Midbrain (tissue), 1 donor: Measurements from ENCODE around the gene GRAMD1B.

Experiments used
- DNase-seq: peaks from one replicate; lab custom pipeline; 2025; lab: John Stamatoyannopoulos, UW

The GRAMD1B gene

DNA sequence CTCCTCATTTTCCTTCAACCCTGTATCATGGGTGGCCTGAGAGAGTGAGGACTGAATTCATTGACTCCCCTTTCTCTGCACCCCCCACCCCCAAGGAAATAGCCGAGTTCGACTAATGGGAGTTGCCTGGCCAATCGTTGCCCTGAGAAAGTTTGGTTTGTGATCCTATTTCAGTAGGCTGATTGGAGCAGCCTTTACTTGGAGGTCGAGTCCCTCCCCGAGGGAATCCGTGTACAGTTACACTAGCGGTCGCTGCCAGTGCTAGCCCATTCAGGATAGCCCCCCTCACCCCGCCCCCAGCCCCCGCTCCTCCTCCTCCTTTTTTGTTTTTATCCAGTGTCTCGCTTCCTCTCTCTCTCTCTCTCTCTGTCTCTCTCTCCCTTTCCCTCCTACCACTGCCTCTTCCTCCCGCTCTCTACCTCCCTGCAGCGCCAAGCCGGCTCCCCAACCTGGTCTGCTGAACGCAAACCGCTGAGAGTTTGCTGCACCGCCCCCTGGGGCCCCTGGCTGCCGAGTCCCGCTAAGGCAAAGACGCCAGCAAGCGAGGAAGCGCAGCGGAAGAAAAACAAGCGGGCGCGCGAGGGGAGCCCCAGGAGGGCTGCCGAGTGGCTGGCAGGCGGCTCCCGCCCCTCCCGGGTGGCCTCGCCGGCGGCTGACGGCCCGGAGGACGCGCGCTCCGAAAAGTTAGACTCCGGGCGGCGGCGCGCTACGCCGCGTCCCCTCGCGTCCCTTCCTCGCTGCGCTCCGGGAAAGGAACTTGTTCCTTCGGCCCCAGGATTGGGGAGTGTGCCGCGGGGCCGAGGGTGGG lies at the start of gene GRAMD1B:
TSS of gene GRAMD1B (plus strand) at position 357 of the 808 bp plus-strand sequence. CDS start 524 bp downstream, outside the sequence.
- no peak for DNase-seq

- DNase-seq, result no peak
These were observed 48.9 kb upstream of the GRAMD1B start for GRCh38 chr11:123381149-123381548.

DNA sequence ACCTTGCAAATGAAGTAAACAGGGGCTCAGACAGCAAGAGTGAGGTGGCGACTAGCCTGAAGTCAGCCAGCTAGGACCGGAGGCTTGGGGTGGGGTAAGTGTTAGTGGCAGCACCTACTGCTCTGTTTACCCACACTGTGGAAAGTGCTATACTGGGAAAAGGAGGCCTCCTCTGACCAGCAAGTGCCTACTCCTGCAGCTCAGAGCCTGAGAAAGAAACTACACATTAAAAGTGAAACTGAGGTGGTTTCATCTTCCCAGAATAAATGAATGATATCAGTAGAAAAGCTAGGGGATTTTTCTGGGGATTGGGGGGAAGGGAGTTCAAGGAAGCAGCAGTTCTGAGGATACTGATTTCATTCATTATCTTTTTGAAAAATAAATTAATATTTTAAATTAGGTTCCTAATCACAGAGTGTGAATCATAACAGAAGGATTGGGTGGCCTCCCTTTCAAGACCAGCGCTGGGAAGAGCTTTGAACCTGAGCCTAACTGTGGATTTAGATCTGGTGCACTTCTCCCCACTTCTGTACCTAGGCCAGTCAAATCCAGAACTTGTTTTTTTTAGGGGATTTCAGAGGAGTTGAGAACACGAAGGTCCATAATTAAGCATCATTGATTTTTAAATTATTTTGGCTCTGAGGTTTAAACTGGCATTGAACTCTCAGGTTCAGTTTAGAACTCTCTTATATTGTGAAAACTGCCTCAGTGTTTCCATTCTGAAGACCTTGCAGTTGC lies 48.1 kb upstream of the GRAMD1B start:
- no peak for DNase-seq

DNA sequence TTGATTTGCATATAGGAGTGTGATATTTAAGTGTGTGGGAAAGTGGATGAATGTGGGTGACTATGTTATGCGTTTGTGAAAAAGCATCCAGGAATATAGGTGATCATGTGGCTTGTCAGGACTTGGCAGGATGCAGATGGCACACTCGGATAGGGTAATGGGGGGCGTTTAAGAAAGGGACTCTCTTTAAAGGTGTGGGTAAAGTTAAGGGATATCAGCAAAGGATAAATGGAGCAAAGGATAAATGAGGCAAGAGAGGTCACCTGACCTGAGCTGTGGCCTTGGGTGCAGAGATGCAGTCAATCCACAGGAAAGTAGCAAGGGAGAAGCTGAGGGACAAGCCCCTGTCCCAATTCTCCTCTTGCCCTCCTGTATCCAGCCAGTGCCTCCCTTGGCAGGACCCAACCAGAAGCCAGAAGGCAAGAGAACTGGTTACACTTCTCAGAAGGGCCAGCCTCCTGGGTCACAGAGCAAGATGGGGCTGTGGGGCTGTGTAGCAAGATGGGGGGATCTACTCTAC lies 47.5 kb upstream of the GRAMD1B start:
- DNase-seq, result no peak

GRCh38 chr11:123384116-123384515 lies 46.0 kb upstream of the GRAMD1B start:
- DNase-seq, result no peak

- DNase-seq, result no peak
These were observed 43.1 kb upstream of the GRAMD1B start for GRCh38 chr11:123386796-123387510.

- no peak for DNase-seq
These were observed 41.4 kb upstream of the GRAMD1B start for GRCh38 chr11:123388640-123389039.

GRCh38 chr11:123390146-123390545 lies 39.9 kb upstream of the GRAMD1B start:
- DNase-seq, result no peak

DNA sequence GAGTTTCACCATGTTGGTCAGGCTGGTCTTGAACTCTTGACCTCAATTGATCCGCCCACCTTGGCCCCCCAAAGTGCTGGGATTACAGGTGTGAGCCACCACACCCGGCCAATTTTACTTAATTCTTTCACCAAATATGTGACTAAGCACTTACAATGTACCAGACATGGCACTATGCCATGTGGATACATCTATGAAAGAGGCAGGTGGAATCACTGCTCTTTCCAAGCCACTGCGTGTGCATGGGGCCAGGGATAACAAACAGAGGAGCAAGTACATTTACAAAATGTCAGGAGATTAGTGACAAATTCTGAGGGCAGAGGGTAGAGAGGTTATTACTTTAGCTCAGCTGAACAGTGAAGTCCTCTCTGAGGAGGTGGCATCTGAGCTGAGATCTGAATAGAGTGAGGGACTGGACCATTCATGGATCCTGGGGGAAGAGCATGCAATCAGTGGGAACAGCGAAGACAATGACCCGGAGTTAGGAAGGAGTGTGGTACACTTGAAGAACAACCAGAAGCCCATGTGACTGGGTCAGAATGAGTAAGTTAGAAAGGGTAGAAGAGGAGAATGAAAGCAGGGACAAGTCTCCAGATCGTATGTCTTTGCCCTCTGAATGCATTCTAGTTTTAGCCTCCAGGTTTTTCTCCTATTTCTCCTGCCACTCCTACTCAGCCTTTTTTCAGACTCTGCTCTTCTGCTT lies 38.3 kb upstream of the GRAMD1B start:
- no peak for DNase-seq

DNA sequence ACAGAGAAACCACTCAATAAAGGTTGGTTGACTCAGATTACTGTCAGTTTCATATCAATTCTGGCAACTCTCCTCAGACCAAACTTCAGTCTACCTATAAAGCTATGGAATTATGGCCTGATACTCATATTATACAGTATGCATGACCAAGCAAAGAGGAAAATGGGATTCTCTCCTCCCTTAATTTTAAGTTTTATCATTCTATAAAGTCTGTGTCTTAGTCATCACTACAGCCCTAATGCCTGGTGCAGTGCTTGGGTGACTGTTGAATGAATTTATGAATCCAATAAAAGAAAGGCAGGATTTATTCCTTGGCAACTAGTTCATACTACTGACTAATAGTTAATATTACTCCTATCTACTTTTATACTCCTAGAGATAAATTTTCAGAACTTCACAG lies 37.6 kb upstream of the GRAMD1B start:
- DNase-seq, result no peak

DNA sequence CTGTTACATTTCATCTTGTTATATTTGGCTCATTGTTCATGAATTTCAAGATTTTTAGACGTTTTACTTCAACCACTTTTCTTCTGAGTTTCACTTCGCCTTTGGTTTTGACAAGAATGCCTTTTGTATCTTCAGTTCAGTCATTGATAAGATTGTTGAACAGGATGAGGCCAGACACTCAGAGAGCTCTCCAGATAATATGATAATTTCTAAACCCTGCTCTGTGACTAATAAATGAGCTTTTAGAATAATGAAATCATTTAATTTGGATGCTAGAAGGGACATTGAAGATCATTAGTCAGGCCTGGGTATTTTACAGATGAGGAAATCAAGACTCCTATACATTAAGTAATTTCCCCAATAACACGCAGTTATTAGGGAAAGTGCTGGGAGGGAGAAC lies 37.2 kb upstream of the GRAMD1B start:
- no peak for DNase-seq

GRCh38 chr11:123393312-123393927 lies 36.6 kb upstream of the GRAMD1B start:
- DNase-seq, result no peak

DNA sequence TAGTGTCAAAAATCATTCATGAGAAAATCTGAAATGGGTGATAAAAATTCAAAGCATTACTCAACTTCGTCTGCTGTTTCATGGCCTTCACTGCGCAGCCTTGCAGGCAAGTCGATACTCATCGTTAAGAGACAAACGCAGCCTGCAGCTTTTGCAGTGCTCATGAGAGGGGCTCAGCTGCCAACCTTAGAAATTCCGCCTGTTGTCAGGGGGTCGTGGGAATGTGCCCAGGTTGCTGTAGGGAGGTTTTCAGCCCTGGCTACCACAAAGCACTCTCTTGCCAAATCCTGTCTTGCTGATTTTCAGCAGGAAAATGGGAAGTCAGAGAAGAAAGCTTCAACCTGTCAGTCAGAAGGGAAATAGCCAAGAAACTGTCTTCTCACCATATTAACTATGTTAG lies 25.4 kb upstream of the GRAMD1B start:
- DNase-seq, result no peak

GRCh38 chr11:123405123-123405592 lies 24.9 kb upstream of the GRAMD1B start:
- no peak for DNase-seq

DNA sequence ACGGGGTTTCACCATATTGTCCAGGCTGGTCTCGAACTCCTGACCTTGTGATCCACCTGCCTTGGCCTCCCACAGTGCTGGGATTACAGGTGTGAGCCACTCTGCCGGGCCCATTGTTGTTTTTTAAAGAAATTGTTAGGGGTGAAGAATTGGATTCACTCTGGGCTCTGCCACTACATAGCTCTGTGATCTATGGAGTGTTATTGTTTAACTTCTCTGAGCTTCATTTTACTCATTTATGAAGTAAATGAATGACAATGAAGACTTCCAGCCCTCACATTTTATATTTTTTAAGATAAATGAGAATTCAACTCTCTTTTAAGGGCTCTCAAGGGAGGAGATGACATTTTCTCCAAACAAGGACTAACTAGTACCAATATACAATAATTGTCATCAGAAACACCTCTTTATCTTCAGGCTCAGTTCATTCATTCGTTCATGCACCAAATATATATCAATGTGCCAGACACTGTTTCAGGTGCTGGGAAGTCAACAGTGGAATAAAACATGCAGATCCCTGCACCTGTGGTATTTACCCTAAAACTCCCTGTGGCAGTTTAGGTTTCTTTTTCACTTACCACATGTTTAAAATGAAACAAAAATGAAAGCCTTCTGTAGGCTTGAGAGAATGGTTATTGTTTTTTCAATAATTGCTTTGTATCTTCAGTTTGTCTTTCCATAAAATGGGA lies 23.5 kb upstream of the GRAMD1B start:
- no peak for DNase-seq

GRCh38 chr11:123407130-123407995 lies 22.7 kb upstream of the GRAMD1B start:
- peak; percentile 43 for DNase-seq

DNA sequence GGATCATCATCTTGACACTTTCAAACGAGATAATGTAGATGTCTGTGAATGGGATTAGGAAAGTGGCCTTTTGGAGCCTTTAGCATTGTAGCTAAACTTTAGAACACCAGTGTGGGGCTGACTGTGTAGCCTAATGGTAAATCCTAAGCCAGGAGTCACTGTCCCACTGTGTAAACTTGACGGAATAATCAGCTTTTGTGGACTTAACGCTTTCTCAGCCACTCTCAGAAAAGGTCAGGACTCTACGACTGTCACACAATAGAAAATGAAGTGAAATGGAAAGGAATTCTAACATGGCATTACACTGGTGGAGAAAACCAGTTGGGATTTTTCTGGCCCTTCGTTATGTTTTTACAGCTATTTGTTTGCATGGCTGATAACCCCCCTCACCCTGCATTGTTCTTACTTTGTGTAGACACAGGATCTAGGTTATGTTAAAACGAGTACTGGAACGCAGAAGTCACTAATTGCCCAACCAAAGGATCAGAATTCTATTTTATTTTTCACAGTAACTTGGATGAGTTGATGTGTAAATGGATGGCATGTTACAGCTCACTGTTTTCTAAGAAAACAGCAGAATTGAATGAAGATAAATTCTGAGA lies 22.0 kb upstream of the GRAMD1B start:
- DNase-seq, result no peak

GRCh38 chr11:123408619-123409455 lies 21.2 kb upstream of the GRAMD1B start:
- no peak for DNase-seq
